ENCODE measurements around the gene TTC4. TPM values are rescaled to one million over a fixed set of nuclear protein-coding genes. Genes with fewer than 3 reads are reported as not detected.

The TTC4 gene
- total RNA-seq, 1 experiment from 2014 or later = 26.3 TPM

DNA sequence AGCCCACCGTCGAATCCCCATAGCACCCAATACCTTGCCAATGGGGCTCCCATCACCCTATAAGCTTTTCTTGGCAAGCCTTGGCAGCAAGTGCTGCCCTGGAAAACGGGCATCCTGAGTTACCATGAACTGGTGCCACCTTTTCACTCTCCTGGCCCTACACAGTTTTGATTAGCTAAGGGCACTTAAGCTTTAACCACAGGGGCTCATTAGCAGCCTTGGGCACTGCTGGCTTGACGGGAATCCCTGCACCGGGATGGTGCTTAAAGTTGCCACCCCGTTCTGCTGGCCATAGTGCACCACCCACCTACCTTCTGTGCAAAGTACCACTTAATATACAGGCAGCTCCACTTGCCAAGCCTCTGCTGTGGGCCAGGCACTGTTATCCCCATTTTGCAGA is 34.9 kb downstream of the TTC4 start:
- H3K79me2 ChIP-seq (ENCODE audit: insufficient read depth, low read length) = no peaks in the 10 kb centered on the region
- POLR2A ChIA-PET = no interaction called here
- no peaks in the 10 kb centered on the region for H3K9me3 ChIP-seq (ENCODE audit: control insufficient read depth in 1 of 2, insufficient read depth in 1 of 2, low read depth in 1 of 2, low read length in 2 of 2)
- DNase-seq (ENCODE audit: low read depth, low spot score) (no peak), ATAC-seq (no peak)
- no peaks in the 10 kb centered on the region for H4K20me1 ChIP-seq (ENCODE audit: insufficient read depth)
- TF ChIP-seq, protein P1, sequence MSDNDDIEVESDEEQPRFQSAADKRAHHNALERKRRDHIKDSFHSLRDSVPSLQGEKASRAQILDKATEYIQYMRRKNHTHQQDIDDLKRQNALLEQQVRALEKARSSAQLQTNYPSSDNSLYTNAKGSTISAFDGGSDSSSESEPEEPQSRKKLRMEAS (IDR thresholded peaks at IDR 0.05) = no peak
- TF ChIP-seq ELF1 (IDR thresholded peaks at IDR 0.05; ENCODE audit: borderline replicate concordance, low read depth) = no peak
- no peak for TF ChIP-seq SRF (IDR thresholded peaks at IDR 0.05; ENCODE audit: low read depth)
- TF ChIP-seq, protein P2, sequence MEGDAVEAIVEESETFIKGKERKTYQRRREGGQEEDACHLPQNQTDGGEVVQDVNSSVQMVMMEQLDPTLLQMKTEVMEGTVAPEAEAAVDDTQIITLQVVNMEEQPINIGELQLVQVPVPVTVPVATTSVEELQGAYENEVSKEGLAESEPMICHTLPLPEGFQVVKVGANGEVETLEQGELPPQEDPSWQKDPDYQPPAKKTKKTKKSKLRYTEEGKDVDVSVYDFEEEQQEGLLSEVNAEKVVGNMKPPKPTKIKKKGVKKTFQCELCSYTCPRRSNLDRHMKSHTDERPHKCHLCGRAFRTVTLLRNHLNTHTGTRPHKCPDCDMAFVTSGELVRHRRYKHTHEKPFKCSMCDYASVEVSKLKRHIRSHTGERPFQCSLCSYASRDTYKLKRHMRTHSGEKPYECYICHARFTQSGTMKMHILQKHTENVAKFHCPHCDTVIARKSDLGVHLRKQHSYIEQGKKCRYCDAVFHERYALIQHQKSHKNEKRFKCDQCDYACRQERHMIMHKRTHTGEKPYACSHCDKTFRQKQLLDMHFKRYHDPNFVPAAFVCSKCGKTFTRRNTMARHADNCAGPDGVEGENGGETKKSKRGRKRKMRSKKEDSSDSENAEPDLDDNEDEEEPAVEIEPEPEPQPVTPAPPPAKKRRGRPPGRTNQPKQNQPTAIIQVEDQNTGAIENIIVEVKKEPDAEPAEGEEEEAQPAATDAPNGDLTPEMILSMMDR (IDR thresholded peaks at IDR 0.05 in 2 of 3, conservative IDR thresholded peaks at IDR 0.05 in 1 of 3; ENCODE audit: borderline replicate concordance in 1 of 3, insufficient read depth in 1 of 3, low read depth in 2 of 3, low read length in 2 of 3) = no peak
- no peak for TF ChIP-seq JUND (IDR thresholded peaks at IDR 0.05)
- no peaks in the 10 kb centered on the region for H3K27me3 ChIP-seq (ENCODE audit: insufficient read depth, low read length)
- no peak overlapping the region for H3K27ac ChIP-seq (ENCODE audit: low read depth, low read length)
- no peaks in the 10 kb centered on the region for H3K9me2 ChIP-seq (ENCODE audit: insufficient read depth)
- intact Hi-C loops (cut with micrococcal nuclease) = no loop called here
- H3K4me2 ChIP-seq (ENCODE audit: low read length) = no peak overlapping the region
- no peaks in the 10 kb centered on the region for H3K4me1 ChIP-seq (ENCODE audit: control insufficient read depth in 1 of 2, insufficient read depth in 2 of 2, low read length in 2 of 2)
- RAD21 ChIA-PET (ENCODE audit: low non-redundant PET in 1 of 2, low total read pairs in 2 of 2, uncharacterized antibody in 2 of 2, unreplicated experiment in 2 of 2) = no interaction called here
- no peaks in the 10 kb centered on the region for H3K36me3 ChIP-seq (ENCODE audit: control insufficient read depth in 1 of 2, insufficient read depth in 2 of 2, low read length in 2 of 2)
- H3K4me3 ChIP-seq (replicated peaks in 1 of 2; ENCODE audit: low read depth in 1 of 2, low read length in 2 of 2) = no peak overlapping the region
- no TSS peak for BruUV-seq (replicated peaks)
- H3K9ac ChIP-seq (ENCODE audit: low read length) = no peak overlapping the region
- CTCF ChIA-PET = no interaction called here
- H2AFZ ChIP-seq (ENCODE audit: low read depth, low read length, poor library complexity, severe bottlenecking) = no peak overlapping the region

DNA sequence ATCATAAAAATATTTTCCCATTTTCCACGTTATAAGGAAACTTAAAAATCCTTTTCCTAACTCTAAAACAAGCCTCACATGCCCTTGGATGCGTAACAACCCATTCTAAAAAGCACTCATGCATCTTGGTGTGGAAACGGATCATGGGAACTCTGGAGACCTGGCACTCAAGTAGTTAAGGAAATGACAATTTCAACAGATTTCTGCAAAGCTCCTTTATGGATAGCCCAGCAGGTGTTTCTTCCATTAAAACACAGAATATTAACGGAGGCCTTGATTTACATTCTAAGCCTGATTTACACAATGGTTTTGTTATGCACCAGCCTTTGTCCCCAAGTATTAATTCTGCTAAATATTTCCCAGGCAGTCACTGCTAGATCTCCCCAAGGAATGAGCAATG is 35.8 kb downstream of the TTC4 start:
- no peaks in the 10 kb centered on the region for H3K27me3 ChIP-seq (ENCODE audit: insufficient read depth, low read length)
- H2AFZ ChIP-seq (ENCODE audit: low read depth, low read length, poor library complexity, severe bottlenecking) = no peak overlapping the region
- ChIA-PET CTCF (no interaction called here), POLR2A (no interaction called here), RAD21 (ENCODE audit: low non-redundant PET in 1 of 2, low total read pairs in 2 of 2, uncharacterized antibody in 2 of 2, unreplicated experiment in 2 of 2) (no interaction called here)
- H3K9me3 ChIP-seq (ENCODE audit: control insufficient read depth in 1 of 2, insufficient read depth in 1 of 2, low read depth in 1 of 2, low read length in 2 of 2) = no peaks in the 10 kb centered on the region
- no peak overlapping the region for H3K27ac ChIP-seq (ENCODE audit: low read depth, low read length)
- intact Hi-C loops (cut with micrococcal nuclease) = no loop called here
- H3K4me2 ChIP-seq (ENCODE audit: low read length) = no peak overlapping the region
- no peak overlapping the region for H3K9ac ChIP-seq (ENCODE audit: low read length)
- H3K9me2 ChIP-seq (ENCODE audit: insufficient read depth) = no peaks in the 10 kb centered on the region
- DNase-seq (ENCODE audit: low read depth, low spot score) (no peak), ATAC-seq (no peak)
- TF ChIP-seq ZFX (IDR thresholded peaks at IDR 0.05) (no peak), EZH2 (IDR thresholded peaks at IDR 0.05) (no peak), ATF3 (IDR thresholded peaks at IDR 0.05) (no peak), RAD21 (IDR thresholded peaks at IDR 0.05; ENCODE audit: low read depth) (no peak), SRF (IDR thresholded peaks at IDR 0.05; ENCODE audit: low read depth) (no peak), CBX3 (IDR thresholded peaks at IDR 0.05; ENCODE audit: low read depth) (no peak), EGR1 (IDR thresholded peaks at IDR 0.05; ENCODE audit: low read depth) (no peak), SP1 (IDR thresholded peaks at IDR 0.05; ENCODE audit: low read depth) (no peak), SIN3A (IDR thresholded peaks at IDR 0.05; ENCODE audit: low read depth) (no peak), TCF7L2 (IDR thresholded peaks at IDR 0.05; ENCODE audit: borderline replicate concordance, extremely low read depth, insufficient read depth, insufficient read length) (no peak), EZH2phosphoT487 (IDR thresholded peaks at IDR 0.05; ENCODE audit: borderline replicate concordance) (no peak), CEBPB (IDR thresholded peaks at IDR 0.05; ENCODE audit: low read depth) (no peak), POLR2A (IDR thresholded peaks at IDR 0.05; ENCODE audit: borderline replicate concordance, extremely low read depth, insufficient read depth, insufficient read length) (no peak)
- TF ChIP-seq, protein P2 (IDR thresholded peaks at IDR 0.05 in 2 of 3, conservative IDR thresholded peaks at IDR 0.05 in 1 of 3; ENCODE audit: borderline replicate concordance in 1 of 3, insufficient read depth in 1 of 3, low read depth in 2 of 3, low read length in 2 of 3) = no peak
- no TSS peak for BruUV-seq (replicated peaks)
- no peaks in the 10 kb centered on the region for H3K36me3 ChIP-seq (ENCODE audit: control insufficient read depth in 1 of 2, insufficient read depth in 2 of 2, low read length in 2 of 2)
- no peaks in the 10 kb centered on the region for H3K79me2 ChIP-seq (ENCODE audit: insufficient read depth, low read length)
- H4K20me1 ChIP-seq (ENCODE audit: insufficient read depth) = no peaks in the 10 kb centered on the region
- H3K4me3 ChIP-seq (replicated peaks in 1 of 2; ENCODE audit: low read depth in 1 of 2, low read length in 2 of 2) = no peak overlapping the region
- H3K4me1 ChIP-seq (ENCODE audit: control insufficient read depth in 1 of 2, insufficient read depth in 2 of 2, low read length in 2 of 2) = no peaks in the 10 kb centered on the region

Data from HCT116 (cell line).